GM13976 (cell line): Measurements from ENCODE around the gene RAB6A.
"Not testable (repeated sequence)": the region's sequence is repeated elsewhere in the genome, so short reads cannot be mapped to it uniquely, and the experiment has no call there.

Experiments used
- DNase-seq: peaks from one replicate; pipeline ENCODE4 v3.0.0; 2012; ENCODE audit warnings: low spot score
- in situ Hi-C: fragments of 300-500 bp; cut with MboI; formaldehyde crosslinking; loops from one replicate; pipeline ENCODE4 v1.12.0; 2022; ENCODE audit warnings: low sequenced_read_pairs, mixed read lengths, inconsistent platforms; ENCODE audit not compliant: unreplicated experiment
- TF ChIP-seq, protein P1 (sequence below): IDR thresholded peaks from 2 replicates; pipeline ENCODE4 v1.5.1; 2012; ENCODE audit warnings: borderline replicate concordance, mild to moderate bottlenecking; ENCODE audit not compliant: insufficient read depth; ENCODE audit errors: extremely low read depth, missing control alignments, control extremely low read depth

Gene RAB6A

GRCh38 chr11:73705053-73705452, 55.8 kb downstream of the RAB6A start:
- DNase-seq, result no peak
- in situ Hi-C loops, result no loop called here
- TF ChIP-seq, protein P1, sequence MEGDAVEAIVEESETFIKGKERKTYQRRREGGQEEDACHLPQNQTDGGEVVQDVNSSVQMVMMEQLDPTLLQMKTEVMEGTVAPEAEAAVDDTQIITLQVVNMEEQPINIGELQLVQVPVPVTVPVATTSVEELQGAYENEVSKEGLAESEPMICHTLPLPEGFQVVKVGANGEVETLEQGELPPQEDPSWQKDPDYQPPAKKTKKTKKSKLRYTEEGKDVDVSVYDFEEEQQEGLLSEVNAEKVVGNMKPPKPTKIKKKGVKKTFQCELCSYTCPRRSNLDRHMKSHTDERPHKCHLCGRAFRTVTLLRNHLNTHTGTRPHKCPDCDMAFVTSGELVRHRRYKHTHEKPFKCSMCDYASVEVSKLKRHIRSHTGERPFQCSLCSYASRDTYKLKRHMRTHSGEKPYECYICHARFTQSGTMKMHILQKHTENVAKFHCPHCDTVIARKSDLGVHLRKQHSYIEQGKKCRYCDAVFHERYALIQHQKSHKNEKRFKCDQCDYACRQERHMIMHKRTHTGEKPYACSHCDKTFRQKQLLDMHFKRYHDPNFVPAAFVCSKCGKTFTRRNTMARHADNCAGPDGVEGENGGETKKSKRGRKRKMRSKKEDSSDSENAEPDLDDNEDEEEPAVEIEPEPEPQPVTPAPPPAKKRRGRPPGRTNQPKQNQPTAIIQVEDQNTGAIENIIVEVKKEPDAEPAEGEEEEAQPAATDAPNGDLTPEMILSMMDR, result no peak

DNA sequence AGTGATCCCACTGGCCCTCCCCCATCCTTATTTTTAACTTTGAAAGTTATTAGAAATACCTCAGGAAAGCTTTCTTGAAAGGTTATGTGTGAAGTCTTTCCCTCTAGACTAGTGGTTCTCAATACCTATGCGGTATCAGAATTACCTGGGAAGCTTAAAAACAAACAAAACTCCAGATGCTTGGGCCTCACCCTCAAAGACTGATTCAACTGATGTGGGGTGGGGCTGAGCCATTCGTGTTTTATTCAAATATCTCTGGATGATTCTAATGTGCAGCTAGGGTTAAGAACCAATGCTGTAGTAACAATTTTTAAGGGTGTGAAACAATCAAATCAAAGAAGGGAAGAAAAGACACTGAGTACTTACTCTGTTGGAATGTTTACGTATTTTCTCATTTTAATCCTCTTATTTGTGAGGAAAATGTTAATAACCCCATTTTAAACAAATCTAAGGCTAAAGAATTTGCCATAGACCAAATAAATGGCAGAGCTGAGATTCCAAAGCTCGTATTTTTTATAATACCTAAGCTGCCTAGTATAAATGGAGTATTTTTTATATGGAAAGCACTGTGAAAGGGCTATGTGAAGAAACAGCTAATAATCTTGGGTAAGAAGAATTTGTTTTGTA, 66.9 kb downstream of the RAB6A start:
- DNase-seq, result no peak
- in situ Hi-C loops, result no loop called here
- TF ChIP-seq, protein P1, result no peak

GRCh38 chr11:73680687-73681086, 80.2 kb downstream of the RAB6A start:
- no peak for DNase-seq
- in situ Hi-C loops, result no loop called here
- TF ChIP-seq, protein P1, result no peak

DNA sequence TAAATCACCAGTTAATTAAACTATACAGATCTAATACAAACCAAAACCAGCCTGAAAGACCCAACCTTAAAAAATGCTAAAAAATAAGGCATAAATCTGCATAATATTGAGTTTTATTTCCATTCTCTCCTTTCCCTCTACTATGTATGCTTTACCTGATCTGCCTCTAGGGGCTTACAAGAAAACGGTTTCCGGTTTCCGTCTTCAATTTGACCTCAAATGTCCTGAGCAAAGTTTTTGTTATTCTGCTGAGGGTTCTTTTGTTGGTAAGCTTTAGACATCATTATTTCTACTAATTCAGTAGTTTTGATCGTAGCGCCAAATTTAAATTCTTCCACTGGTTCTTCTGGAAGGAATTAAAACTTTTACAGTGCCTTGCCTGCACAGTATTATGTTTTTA, 84.3 kb downstream of the RAB6A start:
- DNase-seq, in situ Hi-C loops: not testable (repeated sequence)

GRCh38 chr11:73671701-73672100, 89.2 kb downstream of the RAB6A start:
- DNase-seq, result no peak
- TF ChIP-seq, protein P1, result no peak
- in situ Hi-C loops, result no loop called here

- DNase-seq, result no peak
- TF ChIP-seq, protein P1, result no peak
Measured at GRCh38 chr11:73670808-73671207, 90.1 kb downstream of the RAB6A start.

GRCh38 chr11:73667891-73668290, 93.0 kb downstream of the RAB6A start:
- TF ChIP-seq, protein P1, result no peak
- no peak for DNase-seq
- in situ Hi-C loops, result no loop called here

More at GRCh38 chr11:73670808-73671207, 90.1 kb downstream of the RAB6A start:
- in situ Hi-C loops, result no loop called here
